GM23338 (cell line): Measurements from ENCODE around the gene PAPOLG. TPM values are rescaled to one million over a fixed set of nuclear protein-coding genes. Genes with fewer than 3 reads are reported as not detected.

Source experiments
- ATAC-seq: fragments of 200-7000 bp; cut with Tn5 transposase; 3 replicates; pipeline ENCODE4 v1.9.1; 2020
- DNase-seq: peaks from one replicate; pipeline ENCODE4 v3.0.0-alpha.2; 2015; ENCODE audit warnings: low spot score
- H2AFZ ChIP-seq: fragments of 200-600 bp; sonication (generic); 2 replicates; pipeline ENCODE4 v1.8.0; 2016; ENCODE audit warnings: antibody characterized with exemption, mild to moderate bottlenecking, moderate library complexity
- H3F3A ChIP-seq: fragments of 200-600 bp; sonication (generic); replicated peaks from 2 replicates; pipeline ENCODE4 v1.8.0; 2017; ENCODE audit warnings: antibody characterized with exemption, mixed run types, low read depth
- H3K27ac ChIP-seq: fragments of 200-600 bp; sonication (generic); 2 replicates; pipeline ENCODE4 v1.6.1; 2016; ENCODE audit warnings: low read depth
- H3K27me3 ChIP-seq: fragments of 200-600 bp; sonication (generic); 2 replicates; pipeline ENCODE4 v1.8.0; 2016; ENCODE audit warnings: mild to moderate bottlenecking, mixed run types, moderate library complexity; ENCODE audit not compliant: insufficient read depth
- H3K36me3 ChIP-seq: fragments of 200-600 bp; sonication (generic); 2 replicates; pipeline ENCODE4 v1.8.0; 2016; ENCODE audit warnings: mild to moderate bottlenecking; ENCODE audit not compliant: insufficient read depth
- H3K4me1 ChIP-seq: fragments of 200-600 bp; sonication (generic); 2 replicates; pipeline ENCODE4 v1.8.0; 2016; ENCODE audit warnings: mild to moderate bottlenecking, moderate library complexity; ENCODE audit not compliant: insufficient read depth
- H3K4me2 ChIP-seq: fragments of 200-600 bp; sonication (generic); 2 replicates; pipeline ENCODE4 v1.7.1; 2017; ENCODE audit warnings: mixed run types
- H3K4me3 ChIP-seq: fragments of 200-600 bp; sonication (generic); 2 replicates; pipeline ENCODE4 v1.6.1; 2016; ENCODE audit warnings: mixed run types
- H3K79me2 ChIP-seq: fragments of 200-600 bp; sonication (generic); replicated peaks from 2 replicates; pipeline ENCODE4 v1.8.0; 2017; ENCODE audit warnings: mild to moderate bottlenecking; ENCODE audit not compliant: insufficient read depth
- H3K9me2 ChIP-seq: fragments of 200-600 bp; sonication (generic); 2 replicates; pipeline ENCODE4 v1.8.0; 2017; ENCODE audit not compliant: insufficient read depth
- H4K20me1 ChIP-seq: fragments of 200-600 bp; sonication (generic); replicated peaks from 2 replicates; pipeline ENCODE4 v1.8.0; 2017; ENCODE audit warnings: mild to moderate bottlenecking; ENCODE audit not compliant: insufficient read depth
- H3K27ac Mint-ChIP-seq: 2 replicates; pipeline ENCODE4 v1.8.0; 2020; ENCODE audit warnings: inconsistent platforms, mild to moderate bottlenecking, moderate library complexity, mixed read lengths
- H3K27me3 Mint-ChIP-seq: 3 replicates; pipeline ENCODE4 v1.8.0; 2022; ENCODE audit warnings: low read depth, mild to moderate bottlenecking, moderate library complexity, mixed read lengths, inconsistent platforms; ENCODE audit not compliant: insufficient read depth, poor library complexity
- H3K36me3 Mint-ChIP-seq: 3 replicates; pipeline ENCODE4 v1.8.0; 2021; ENCODE audit warnings: low read depth, mild to moderate bottlenecking, inconsistent platforms, moderate library complexity, mixed read lengths
- H3K4me1 Mint-ChIP-seq: 3 replicates; pipeline ENCODE4 v1.8.0; 2020; ENCODE audit warnings: mild to moderate bottlenecking, inconsistent platforms, mixed read lengths
- H3K4me3 Mint-ChIP-seq: 3 replicates; pipeline ENCODE4 v1.8.0; 2021; ENCODE audit warnings: moderate library complexity, mild to moderate bottlenecking, inconsistent platforms, mixed read lengths
- H3K9me3 Mint-ChIP-seq: 3 replicates; pipeline ENCODE4 v1.8.0; 2020; ENCODE audit warnings: moderate library complexity, mild to moderate bottlenecking, inconsistent platforms, mixed read lengths
- EZH2 ChIP-seq: fragments of 200-600 bp; sonication (generic); IDR thresholded peaks from one replicate; pipeline ENCODE4 v1.8.0; 2017; ENCODE audit warnings: antibody characterized with exemption, mild to moderate bottlenecking, low read depth; ENCODE audit not compliant: unreplicated experiment
- NANOG ChIP-seq: IDR thresholded peaks from 2 replicates; pipeline ENCODE4 v1.6.1; 2016; ENCODE audit warnings: antibody characterized with exemption, borderline replicate concordance
- POLR2AphosphoS5 ChIP-seq: IDR thresholded peaks from 2 replicates; pipeline ENCODE4 v1.6.1; 2016; ENCODE audit warnings: antibody characterized with exemption, low read depth
- STAT1 ChIP-seq: IDR thresholded peaks from one replicate; pipeline ENCODE4 v1.6.1; 2016; ENCODE audit warnings: antibody characterized with exemption; ENCODE audit not compliant: unreplicated experiment
- ZNF114 ChIP-seq: fragments of 250-450 bp; sonication (Bioruptor Pico); IDR thresholded peaks from 2 replicates; pipeline ENCODE4 v1.5.0; 2020; ENCODE audit warnings: mild to moderate bottlenecking, moderate library complexity
- polyA plus RNA-seq: library from polyadenylated mRNA; unstranded; fragments of >200 nt; fragmentation: Nextera tagmentation; extraction: Ambion mirVana; gene quantifications from 2 replicates; pipeline ENCODE4 v1.2.1, GENCODE V29; 2016
- total RNA-seq: library from RNA; depleted of rRNA; stranded (reverse); fragments of >200 nt; shearing (Covaris generic); gene quantifications from 2 replicates; pipeline ENCODE4 v1.2.3, GENCODE V29; 2014
- TF ChIP-seq, protein P1 (sequence below), 2 experiments: fragments of 200-600 bp in 1 of 2; sonication (generic) in 1 of 2; conservative IDR thresholded peaks; 2 replicates each; pipeline versions ENCODE4 v1.5.1 to v1.6.1; 2016 to 2017; ENCODE audit warnings: antibody characterized with exemption in 2 of 2, low read depth in 2 of 2, mild to moderate bottlenecking in 2 of 2, moderate library complexity in 1 of 2
- TF ChIP-seq, protein P2 (sequence below): IDR thresholded peaks from one replicate; pipeline ENCODE4 v1.6.1; 2018; ENCODE audit warnings: antibody characterized with exemption; ENCODE audit not compliant: unreplicated experiment
- TF ChIP-seq, protein P3 (sequence below): fragments of 250-450 bp; sonication (Bioruptor Pico); IDR thresholded peaks from 2 replicates; pipeline ENCODE4 v1.5.0; 2020; ENCODE audit warnings: mild to moderate bottlenecking, moderate library complexity

PAPOLG gene
- total and polyA plus RNA-seq, 2 experiments from 2014 or later: 13.8 to 31.2 TPM

DNA sequence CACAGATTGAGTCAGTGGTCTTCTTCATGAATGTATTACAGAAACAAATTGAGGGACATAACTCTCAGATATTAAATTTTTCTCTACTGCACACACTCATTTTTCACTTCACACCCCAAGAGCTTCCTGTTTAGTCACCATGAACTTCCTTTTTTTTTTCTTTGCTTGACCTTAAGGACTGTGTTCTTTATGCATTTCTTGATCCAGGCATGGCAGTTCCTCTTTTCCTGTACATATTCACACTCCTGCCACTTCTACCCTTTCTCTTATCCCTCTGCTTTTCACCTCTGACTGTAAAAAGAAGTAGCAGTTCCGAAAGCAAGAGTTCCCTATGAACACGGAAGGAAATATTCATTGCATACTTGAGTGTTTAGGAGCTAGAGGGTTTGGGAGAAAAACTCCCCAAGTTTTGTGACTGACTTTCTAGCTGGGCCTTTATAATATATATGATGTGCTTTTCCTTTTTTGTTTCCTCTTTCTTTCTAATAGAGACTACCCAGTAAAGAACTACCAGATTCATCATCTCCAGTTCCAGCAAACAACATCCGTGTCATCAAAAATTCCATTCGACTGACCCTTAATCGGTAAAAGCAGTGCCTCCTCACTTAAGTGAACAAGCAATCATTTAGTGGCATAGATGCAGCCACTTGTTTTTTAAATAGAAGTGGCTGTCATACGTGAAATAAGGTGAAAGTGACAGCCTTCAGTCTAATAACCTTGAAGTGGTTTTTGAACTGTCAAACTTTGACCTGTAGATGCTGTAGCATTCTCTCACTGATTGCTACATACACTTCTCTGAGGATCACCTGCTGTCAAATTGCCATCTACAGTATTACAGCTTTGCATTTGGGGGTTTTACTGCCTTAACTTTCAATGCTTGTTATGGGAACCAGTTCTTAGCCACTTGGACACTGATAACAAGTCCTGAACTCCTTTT lies 40.8 kb downstream of the PAPOLG start:
- Histone ChIP-seq H4K20me1 (peaks cover 6% of the 10 kb centered on the region; the same call in 1 of the 2 replicates), H3K27me3 (no peaks in the 10 kb centered on the region), H2AFZ (no peak overlapping the region), H3K27ac (no peak overlapping the region), H3K9me2 (no peaks in the 10 kb centered on the region), H3K4me2 (no peak overlapping the region), H3K4me3 (no peak overlapping the region), H3K36me3 (peaks cover 34% of the 10 kb centered on the region), H3K79me2 (no peaks in the 10 kb centered on the region), H3K4me1 (no peaks in the 10 kb centered on the region), H3F3A (no peaks in the 10 kb centered on the region)
- Mint-ChIP-seq H3K27ac (no peak overlapping the region), H3K27me3 (peaks cover 2% of the 10 kb centered on the region), H3K4me1 (no peaks in the 10 kb centered on the region), H3K9me3 (no peaks in the 10 kb centered on the region), H3K36me3 (peaks cover 55% of the 10 kb centered on the region), H3K4me3 (no peak overlapping the region)
- DNase-seq (no peak), ATAC-seq (no peak)
- TF ChIP-seq STAT1 (no peak), ZNF114 (no peak), EZH2 (no peak), POLR2AphosphoS5 (no peak)
- TF ChIP-seq, protein P1, sequence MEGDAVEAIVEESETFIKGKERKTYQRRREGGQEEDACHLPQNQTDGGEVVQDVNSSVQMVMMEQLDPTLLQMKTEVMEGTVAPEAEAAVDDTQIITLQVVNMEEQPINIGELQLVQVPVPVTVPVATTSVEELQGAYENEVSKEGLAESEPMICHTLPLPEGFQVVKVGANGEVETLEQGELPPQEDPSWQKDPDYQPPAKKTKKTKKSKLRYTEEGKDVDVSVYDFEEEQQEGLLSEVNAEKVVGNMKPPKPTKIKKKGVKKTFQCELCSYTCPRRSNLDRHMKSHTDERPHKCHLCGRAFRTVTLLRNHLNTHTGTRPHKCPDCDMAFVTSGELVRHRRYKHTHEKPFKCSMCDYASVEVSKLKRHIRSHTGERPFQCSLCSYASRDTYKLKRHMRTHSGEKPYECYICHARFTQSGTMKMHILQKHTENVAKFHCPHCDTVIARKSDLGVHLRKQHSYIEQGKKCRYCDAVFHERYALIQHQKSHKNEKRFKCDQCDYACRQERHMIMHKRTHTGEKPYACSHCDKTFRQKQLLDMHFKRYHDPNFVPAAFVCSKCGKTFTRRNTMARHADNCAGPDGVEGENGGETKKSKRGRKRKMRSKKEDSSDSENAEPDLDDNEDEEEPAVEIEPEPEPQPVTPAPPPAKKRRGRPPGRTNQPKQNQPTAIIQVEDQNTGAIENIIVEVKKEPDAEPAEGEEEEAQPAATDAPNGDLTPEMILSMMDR (conservative IDR thresholded peaks at IDR 0.05; ENCODE audit: low read depth in 2 of 2): no peak
- TF ChIP-seq, protein P2, sequence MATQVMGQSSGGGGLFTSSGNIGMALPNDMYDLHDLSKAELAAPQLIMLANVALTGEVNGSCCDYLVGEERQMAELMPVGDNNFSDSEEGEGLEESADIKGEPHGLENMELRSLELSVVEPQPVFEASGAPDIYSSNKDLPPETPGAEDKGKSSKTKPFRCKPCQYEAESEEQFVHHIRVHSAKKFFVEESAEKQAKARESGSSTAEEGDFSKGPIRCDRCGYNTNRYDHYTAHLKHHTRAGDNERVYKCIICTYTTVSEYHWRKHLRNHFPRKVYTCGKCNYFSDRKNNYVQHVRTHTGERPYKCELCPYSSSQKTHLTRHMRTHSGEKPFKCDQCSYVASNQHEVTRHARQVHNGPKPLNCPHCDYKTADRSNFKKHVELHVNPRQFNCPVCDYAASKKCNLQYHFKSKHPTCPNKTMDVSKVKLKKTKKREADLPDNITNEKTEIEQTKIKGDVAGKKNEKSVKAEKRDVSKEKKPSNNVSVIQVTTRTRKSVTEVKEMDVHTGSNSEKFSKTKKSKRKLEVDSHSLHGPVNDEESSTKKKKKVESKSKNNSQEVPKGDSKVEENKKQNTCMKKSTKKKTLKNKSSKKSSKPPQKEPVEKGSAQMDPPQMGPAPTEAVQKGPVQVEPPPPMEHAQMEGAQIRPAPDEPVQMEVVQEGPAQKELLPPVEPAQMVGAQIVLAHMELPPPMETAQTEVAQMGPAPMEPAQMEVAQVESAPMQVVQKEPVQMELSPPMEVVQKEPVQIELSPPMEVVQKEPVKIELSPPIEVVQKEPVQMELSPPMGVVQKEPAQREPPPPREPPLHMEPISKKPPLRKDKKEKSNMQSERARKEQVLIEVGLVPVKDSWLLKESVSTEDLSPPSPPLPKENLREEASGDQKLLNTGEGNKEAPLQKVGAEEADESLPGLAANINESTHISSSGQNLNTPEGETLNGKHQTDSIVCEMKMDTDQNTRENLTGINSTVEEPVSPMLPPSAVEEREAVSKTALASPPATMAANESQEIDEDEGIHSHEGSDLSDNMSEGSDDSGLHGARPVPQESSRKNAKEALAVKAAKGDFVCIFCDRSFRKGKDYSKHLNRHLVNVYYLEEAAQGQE: no peak

DNA sequence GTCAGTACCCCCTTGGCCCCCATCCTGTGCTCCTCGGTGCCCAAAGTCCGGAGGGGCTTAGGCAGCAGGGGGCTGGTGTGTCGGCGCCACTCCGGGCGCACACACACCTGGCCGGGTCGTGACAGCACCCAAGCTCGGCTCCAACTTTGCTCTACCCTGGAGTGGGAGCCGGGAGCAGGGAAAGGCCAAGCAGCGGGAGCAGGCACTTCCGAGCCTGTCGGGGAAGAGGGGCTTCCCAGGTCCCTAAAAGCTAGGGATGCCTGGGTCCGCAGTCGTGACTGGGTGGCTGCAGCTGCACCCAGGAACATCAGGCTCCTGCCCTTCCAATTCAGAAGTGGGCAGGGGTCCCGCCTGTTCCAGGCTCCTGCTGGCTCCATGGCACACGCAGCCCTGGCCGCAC lies 48.4 kb downstream of the PAPOLG start:
- ATAC-seq (peak; percentile 40), DNase-seq (no peak)
- Mint-ChIP-seq H3K36me3 (peaks cover 4% of the 10 kb centered on the region; the same call in 1 of the 3 replicates), H3K9me3 (no peaks in the 10 kb centered on the region), H3K4me1 (peaks cover 14% of the 10 kb centered on the region), H3K4me3 (no peak overlapping the region), H3K27ac (no peak overlapping the region), H3K27me3 (peaks cover 4% of the 10 kb centered on the region)
- no peak overlapping the region for H2AFZ ChIP-seq
- H3K4me2 ChIP-seq: no peak overlapping the region
- no peaks in the 10 kb centered on the region for H3K79me2 ChIP-seq
- H3F3A ChIP-seq: no peaks in the 10 kb centered on the region
- H3K27ac ChIP-seq: no peak overlapping the region
- H4K20me1 ChIP-seq: no peaks in the 10 kb centered on the region; the same call in 1 of the 2 replicates
- no peaks in the 10 kb centered on the region for H3K9me2 ChIP-seq
- no peaks in the 10 kb centered on the region for H3K27me3 ChIP-seq
- no peaks in the 10 kb centered on the region for H3K36me3 ChIP-seq
- H3K4me1 ChIP-seq: peaks cover 4% of the 10 kb centered on the region; the same call in 1 of the 2 replicates
- no peak overlapping the region for H3K4me3 ChIP-seq
- no peak for TF ChIP-seq NANOG
- TF ChIP-seq, protein P3, sequence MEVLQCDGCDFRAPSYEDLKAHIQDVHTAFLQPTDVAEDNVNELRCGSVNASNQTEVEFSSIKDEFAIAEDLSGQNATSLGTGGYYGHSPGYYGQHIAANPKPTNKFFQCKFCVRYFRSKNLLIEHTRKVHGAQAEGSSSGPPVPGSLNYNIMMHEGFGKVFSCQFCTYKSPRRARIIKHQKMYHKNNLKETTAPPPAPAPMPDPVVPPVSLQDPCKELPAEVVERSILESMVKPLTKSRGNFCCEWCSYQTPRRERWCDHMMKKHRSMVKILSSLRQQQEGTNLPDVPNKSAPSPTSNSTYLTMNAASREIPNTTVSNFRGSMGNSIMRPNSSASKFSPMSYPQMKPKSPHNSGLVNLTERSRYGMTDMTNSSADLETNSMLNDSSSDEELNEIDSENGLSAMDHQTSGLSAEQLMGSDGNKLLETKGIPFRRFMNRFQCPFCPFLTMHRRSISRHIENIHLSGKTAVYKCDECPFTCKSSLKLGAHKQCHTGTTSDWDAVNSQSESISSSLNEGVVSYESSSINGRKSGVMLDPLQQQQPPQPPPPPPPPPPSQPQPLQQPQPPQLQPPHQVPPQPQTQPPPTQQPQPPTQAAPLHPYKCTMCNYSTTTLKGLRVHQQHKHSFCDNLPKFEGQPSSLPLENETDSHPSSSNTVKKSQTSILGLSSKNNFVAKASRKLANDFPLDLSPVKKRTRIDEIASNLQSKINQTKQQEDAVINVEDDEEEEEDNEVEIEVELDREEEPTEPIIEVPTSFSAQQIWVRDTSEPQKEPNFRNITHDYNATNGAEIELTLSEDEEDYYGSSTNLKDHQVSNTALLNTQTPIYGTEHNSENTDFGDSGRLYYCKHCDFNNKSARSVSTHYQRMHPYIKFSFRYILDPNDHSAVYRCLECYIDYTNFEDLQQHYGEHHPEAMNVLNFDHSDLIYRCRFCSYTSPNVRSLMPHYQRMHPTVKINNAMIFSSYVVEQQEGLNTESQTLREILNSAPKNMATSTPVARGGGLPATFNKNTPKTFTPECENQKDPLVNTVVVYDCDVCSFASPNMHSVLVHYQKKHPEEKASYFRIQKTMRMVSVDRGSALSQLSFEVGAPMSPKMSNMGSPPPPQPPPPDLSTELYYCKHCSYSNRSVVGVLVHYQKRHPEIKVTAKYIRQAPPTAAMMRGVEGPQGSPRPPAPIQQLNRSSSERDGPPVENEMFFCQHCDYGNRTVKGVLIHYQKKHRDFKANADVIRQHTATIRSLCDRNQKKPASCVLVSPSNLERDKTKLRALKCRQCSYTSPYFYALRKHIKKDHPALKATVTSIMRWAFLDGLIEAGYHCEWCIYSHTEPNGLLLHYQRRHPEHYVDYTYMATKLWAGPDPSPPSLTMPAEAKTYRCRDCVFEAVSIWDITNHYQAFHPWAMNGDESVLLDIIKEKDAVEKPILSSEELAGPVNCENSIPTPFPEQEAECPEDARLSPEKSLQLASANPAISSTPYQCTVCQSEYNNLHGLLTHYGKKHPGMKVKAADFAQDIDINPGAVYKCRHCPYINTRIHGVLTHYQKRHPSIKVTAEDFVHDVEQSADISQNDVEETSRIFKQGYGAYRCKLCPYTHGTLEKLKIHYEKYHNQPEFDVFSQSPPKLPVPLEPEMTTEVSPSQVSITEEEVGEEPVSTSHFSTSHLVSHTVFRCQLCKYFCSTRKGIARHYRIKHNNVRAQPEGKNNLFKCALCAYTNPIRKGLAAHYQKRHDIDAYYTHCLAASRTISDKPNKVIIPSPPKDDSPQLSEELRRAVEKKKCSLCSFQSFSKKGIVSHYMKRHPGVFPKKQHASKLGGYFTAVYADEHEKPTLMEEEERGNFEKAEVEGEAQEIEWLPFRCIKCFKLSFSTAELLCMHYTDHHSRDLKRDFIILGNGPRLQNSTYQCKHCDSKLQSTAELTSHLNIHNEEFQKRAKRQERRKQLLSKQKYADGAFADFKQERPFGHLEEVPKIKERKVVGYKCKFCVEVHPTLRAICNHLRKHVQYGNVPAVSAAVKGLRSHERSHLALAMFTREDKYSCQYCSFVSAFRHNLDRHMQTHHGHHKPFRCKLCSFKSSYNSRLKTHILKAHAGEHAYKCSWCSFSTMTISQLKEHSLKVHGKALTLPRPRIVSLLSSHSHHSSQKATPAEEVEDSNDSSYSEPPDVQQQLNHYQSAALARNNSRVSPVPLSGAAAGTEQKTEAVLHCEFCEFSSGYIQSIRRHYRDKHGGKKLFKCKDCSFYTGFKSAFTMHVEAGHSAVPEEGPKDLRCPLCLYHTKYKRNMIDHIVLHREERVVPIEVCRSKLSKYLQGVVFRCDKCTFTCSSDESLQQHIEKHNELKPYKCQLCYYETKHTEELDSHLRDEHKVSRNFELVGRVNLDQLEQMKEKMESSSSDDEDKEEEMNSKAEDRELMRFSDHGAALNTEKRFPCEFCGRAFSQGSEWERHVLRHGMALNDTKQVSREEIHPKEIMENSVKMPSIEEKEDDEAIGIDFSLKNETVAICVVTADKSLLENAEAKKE (CRISPR knock-in tag): no peak
